ENCODE results near the gene HAUS7.

Gene HAUS7

DNA sequence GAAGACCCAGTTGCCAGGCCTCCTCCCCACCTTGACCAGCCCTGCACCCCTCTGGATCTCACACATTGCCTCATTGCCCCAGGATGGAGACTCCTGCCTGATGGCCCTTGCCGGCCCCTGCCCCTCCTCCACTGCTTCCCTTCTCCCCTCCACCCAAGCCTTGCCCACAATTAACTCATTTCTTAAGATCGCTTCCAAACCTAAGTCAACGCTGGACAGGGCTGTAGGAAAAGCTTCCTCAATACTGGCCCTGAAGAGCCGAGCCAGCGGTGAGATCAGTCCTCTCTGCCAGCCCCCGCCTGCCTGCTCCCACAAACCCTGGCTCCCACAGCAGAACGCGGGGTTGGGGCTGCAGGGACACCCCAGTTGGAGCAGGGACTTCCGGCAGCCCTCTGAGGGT, 7.5 kb upstream of the HAUS7 start:
- in situ Hi-C loops (cut with MboI; ENCODE audit: low sequenced_read_pairs), result no loop called here

GRCh38 chrX:153477364-153477857, 7.0 kb upstream of the HAUS7 start:
- in situ Hi-C loops (cut with MboI; ENCODE audit: low sequenced_read_pairs), result no loop called here

GRCh38 chrX:153476666-153477363, 6.4 kb upstream of the HAUS7 start:
- in situ Hi-C loops (cut with MboI; ENCODE audit: low sequenced_read_pairs), result no loop called here

- in situ Hi-C loops (cut with MboI; ENCODE audit: low sequenced_read_pairs), result no loop called here
Measured at GRCh38 chrX:153475751-153476281, 5.4 kb upstream of the HAUS7 start.

DNA sequence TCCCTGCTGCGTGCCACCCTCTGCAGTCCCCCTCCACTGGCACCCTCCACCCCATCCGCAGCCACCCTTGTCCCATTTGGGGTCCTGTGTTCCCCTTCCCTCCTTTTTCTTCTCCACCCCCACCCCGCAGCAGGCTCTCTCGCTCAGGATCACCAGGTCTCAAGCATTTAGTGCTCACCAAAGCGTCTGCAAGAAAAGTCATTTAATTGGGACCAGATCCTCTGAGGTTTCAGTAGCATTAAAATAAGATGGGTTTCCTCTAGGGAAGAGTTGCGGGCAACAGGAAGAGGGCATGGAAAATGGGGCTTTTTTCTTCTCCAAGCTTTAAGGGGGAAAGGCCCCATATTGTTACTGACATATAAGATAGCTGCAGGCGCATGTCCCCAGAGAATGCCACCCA, 4.9 kb upstream of the HAUS7 start:
- in situ Hi-C loops (cut with MboI; ENCODE audit: low sequenced_read_pairs), result no loop called here

- in situ Hi-C loops (cut with MboI; ENCODE audit: low sequenced_read_pairs), result no loop called here
Measured at GRCh38 chrX:153474718-153475117, 4.3 kb upstream of the HAUS7 start.

- in situ Hi-C loops (cut with MboI; ENCODE audit: low sequenced_read_pairs), result no loop called here
Measured at GRCh38 chrX:153474266-153474665, 3.9 kb upstream of the HAUS7 start.

DNA sequence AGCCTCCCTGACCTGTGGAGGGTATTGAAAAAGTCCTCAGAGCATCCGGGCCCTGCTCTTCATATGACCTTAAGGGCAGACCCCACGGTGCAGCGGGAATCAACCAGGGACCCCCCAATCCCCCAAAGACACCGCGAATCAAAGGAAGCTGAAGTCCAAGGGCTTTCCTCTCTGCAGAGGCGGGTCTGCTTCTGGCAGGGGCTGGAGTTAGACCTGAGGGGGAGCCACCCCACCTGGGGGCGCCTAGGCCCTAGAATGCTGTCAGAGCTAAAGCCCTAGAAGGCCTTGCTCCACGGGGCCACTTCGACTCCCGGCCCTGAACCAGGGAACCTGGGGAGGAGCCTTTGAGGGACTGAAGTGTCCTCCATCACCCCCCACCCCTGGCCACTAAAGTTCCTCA, 2.8 kb upstream of the HAUS7 start:
- in situ Hi-C loops (cut with MboI; ENCODE audit: low sequenced_read_pairs), result no loop called here

DNA sequence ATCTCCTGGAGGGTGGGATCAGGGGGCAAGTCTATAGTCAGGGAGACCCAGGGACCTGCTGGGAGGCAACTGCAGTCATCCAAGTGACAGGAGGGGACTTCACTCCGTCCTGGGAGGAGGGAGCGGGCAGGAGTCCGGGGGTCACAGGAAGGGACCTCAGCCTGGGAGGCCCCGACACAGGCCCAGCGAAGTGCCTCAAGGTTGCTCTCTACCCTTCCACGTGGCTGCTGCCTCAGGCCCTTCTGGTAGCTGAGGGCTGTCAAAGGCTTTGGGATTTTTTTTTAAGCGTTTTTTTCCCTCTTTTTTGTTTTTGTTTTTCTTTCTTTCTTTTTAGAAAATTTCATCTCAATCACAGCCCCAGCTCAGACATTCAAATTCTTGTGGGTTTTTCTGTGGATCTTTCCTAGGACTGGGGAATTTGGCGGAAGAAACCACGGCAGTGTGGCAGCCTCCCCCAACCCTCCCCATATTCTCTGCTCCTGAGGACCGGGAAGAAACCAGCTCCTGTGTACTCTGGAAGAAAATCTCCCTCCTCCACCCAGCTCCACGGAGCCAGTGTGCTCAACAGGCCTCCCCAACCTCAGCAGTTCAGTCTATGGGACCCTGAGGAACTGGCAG, 1.4 kb upstream of the HAUS7 start:
- in situ Hi-C loops (cut with MboI; ENCODE audit: low sequenced_read_pairs), result no loop called here

DNA sequence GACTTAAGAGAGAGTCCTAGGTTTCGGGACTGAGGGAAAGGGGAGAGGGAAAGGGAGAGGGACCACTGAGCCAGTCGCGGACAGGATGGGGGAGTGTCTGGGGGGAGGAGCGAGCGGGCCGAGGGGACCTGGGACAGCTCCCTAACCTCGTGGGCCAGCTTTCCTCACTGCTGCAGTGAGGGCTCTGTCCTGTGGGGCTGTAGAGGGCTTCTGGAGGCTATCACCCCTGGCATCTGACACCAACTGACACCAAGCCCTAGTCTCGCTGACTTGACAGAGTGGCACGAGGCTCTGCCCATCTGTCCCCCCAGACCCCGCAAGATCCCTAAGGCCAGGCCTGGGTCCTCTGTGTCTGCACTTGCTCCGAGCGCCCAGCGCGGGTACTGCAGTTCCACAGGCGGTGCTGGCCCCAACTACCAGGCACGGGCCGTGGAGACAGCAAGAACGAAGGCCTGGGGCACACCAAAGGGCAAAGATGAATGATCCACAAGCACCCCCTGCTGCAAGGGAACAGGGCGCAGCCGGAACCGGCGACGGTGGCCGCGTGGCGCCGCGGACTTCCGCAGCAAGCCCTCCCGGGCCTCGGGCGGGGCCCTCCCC, 465 bp downstream of the HAUS7 start:
- in situ Hi-C loops (cut with MboI; ENCODE audit: low sequenced_read_pairs), result no loop called here

GRCh38 chrX:153468008-153468580, 2.3 kb downstream of the HAUS7 start:
- in situ Hi-C loops (cut with MboI; ENCODE audit: low sequenced_read_pairs), result no loop called here

DNA sequence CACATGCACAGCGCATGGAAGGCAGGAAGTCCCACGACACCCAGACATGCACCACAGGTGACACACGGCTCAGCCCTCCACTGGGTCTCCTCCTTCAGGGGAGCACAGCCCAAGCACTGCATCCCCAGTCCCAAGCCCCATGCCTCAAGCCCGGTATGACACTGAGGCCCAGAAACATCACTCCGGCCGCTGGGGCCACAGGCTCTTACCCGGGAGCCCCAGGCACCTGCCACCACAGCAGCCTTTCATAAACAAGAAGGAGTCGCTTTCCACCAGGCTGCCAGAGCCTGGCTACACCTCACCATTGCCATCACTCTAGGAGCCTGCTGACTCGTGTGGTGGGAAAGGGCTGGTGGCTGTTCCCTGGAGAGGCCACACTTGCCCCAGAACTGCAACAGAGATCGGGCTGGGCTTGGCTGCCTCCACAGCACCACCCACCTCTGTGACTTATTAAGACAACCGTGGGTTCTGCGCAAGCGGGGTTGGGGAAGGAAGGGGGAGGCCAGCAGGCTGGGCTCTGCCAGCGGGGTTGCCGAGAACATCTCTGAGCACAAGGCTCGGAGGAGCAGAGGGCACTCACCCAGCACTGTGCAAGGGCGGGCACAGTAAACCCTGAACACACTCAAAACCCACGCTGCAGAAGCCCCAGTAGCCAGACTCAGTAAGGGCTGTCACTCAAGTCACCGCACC, 4.5 kb downstream of the HAUS7 start:
- in situ Hi-C loops (cut with MboI; ENCODE audit: low sequenced_read_pairs), result no loop called here

DNA sequence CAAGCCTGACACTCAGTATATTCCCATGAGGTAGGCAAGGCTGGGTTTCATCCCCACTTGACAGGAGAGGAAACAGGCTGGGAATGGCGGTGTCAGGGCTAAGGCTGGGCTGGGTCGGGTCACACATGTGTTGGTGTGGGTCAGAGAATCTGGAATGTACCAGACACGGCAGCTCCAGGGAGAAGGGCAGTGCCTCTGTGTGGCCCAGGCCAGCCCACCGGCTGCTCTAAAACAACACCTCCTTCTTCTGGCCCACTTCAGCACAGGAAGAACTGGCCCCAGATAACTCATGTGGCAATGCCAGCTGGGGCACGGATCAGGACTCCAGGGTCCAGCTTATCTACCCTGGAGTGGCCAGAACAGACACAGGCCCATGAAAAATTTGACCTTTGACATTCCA, 6.3 kb downstream of the HAUS7 start:
- in situ Hi-C loops (cut with MboI; ENCODE audit: low sequenced_read_pairs), result no loop called here

GRCh38 chrX:153463556-153463955, 6.8 kb downstream of the HAUS7 start:
- in situ Hi-C loops (cut with MboI; ENCODE audit: low sequenced_read_pairs), result no loop called here

DNA sequence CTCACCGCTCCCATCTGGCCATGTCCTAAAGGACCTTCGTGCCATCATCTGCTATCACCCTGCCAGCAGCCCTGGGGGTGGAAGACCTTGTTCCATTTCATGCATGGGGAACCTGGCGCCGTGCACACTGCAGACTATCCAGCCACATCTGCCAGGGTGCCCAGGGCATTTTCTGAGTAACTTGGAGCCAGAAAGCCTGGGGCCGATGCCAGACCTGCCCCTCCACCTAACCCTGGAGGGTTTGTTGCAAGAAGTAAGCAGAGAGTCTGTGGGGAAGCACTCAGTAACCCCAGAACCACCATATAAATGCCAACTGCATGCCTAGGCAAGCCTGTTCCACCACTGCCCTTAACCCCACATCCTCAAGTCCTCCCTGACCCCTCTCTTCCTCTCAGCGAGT, 7.3 kb downstream of the HAUS7 start:
- in situ Hi-C loops (cut with MboI; ENCODE audit: low sequenced_read_pairs), result no loop called here

GRCh38 chrX:153462291-153462690, 8.1 kb downstream of the HAUS7 start:
- in situ Hi-C loops (cut with MboI; ENCODE audit: low sequenced_read_pairs), result no loop called here

- in situ Hi-C loops (cut with MboI; ENCODE audit: low sequenced_read_pairs), result no loop called here
Measured at GRCh38 chrX:153460826-153461225, 9.6 kb downstream of the HAUS7 start.

DNA sequence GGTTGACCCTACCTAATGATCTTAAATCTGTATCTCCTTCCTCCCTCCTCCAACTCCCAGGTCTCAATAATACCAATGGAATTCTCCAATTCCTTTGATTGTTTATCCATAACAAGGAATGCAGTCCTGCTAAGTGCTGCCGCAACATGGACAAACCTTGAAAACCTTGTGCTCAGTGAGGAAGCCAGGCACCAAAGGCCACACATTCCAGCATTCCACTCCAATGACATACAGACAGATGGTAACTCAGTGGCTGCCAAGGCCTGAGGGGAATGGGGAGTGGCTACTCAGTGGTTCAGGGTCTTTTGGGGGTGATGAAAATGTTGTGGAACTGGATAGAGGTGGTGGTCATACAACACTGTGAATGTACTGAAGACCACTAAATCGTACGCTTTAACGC, 10.4 kb downstream of the HAUS7 start:
- in situ Hi-C loops (cut with MboI; ENCODE audit: low sequenced_read_pairs), result no loop called here

DNA sequence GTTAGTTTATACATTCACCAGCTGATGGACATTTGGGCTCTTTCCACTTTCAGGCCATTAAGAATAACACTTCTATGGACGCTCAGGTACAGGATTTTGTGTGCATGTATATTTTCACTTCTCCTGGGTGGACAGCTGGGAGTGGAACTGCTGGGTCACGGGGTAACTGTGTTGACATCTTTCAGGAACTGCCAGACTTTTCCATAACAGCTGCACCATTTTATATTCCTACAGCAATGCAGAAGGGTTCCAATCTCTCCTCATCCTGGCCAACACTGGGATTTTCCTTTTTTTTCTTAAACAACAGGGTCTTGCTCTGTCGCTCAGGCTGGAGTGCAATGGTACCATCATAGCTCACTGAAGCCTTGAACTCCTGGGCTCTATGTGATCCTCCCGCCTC, 11.9 kb downstream of the HAUS7 start:
- in situ Hi-C loops (cut with MboI; ENCODE audit: low sequenced_read_pairs), result no loop called here

DNA sequence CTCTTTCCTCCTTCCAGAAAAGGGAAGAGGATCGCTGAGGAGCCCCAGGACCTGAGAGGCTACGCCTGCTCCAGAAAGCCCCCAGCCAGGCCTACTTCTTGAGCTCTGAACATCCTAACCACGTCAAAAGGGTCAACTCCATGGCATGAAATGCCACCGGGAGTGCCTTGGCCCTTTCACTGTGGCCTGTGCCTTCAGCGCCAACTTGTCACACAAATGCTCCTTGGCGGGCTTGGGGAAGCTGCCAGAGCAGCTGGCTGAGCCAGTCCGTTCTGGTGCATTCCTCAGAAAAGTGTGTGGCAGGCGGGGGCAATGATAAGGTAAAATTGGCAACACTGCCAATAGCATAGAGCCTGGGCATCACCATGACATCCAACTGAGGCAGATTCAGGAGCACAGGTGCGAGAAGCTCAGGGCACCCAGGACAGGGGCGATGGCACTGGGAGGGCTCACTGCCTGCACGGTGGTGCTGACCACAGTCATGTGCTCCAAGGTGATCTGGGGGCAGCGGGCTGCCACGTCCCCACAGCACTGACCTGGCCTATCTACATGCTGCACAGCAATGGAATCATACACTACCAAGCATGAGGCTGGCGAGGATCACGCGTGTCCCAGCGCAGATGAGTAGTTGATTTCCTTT, 12.4 kb downstream of the HAUS7 start:
- in situ Hi-C loops (cut with MboI; ENCODE audit: low sequenced_read_pairs), result no loop called here

All from HL-60/S4 treated with retinoic acid at 250 ng/mL for 4 days and 3 days (cell line).